Psoas muscle (tissue), 8 donors: ENCODE results near the gene ARHGAP21. TPM values are rescaled to one million over a fixed set of nuclear protein-coding genes. Genes with fewer than 3 reads are reported as not detected.

Experiments used
- ATAC-seq, 4 donors: fragments of 200-7000 bp; cut with Tn5 transposase; one replicate each; pipeline ENCODE4 v1.9.1; 2020; ENCODE audit warnings: moderate library complexity in 3 of 4, mild to moderate bottlenecking in 2 of 4
- DNase-seq, 2 donors: peaks; one replicate each; pipeline ENCODE4 v3.0.0-alpha.2; 2020
- H3K27ac ChIP-seq: fragments of 200-600 bp; one replicate; pipeline ENCODE4 v1.8.0; 2022
- H3K27me3 ChIP-seq, 3 donors: fragments of 200-600 bp in 1 of 3; one replicate each; pipeline versions ENCODE4 v1.6.1 to v1.8.0; 2013 to 2022; ENCODE audit warnings: low read length in 2 of 3, mild to moderate bottlenecking in 2 of 3, moderate library complexity in 1 of 3; ENCODE audit not compliant: insufficient read depth in 3 of 3
- H3K36me3 ChIP-seq, 2 donors: fragments of 200-600 bp in 1 of 2; one replicate each; pipeline versions ENCODE4 v1.6.1 to v1.8.0; 2013 to 2022; ENCODE audit warnings: low read depth in 1 of 2, mild to moderate bottlenecking in 1 of 2, moderate library complexity in 1 of 2; ENCODE audit not compliant: insufficient read depth in 1 of 2
- H3K4me1 ChIP-seq: fragments of 200-600 bp; one replicate; pipeline ENCODE4 v1.8.0; 2022
- H3K4me3 ChIP-seq: fragments of 200-600 bp; one replicate; pipeline ENCODE4 v1.8.0; 2022; ENCODE audit warnings: mild to moderate bottlenecking
- H3K9me3 ChIP-seq: fragments of 200-600 bp; one replicate; pipeline ENCODE4 v1.8.0; 2022
- CTCF ChIP-seq: fragments of 200-600 bp; IDR thresholded peaks from one replicate; pipeline ENCODE4 v1.8.0; 2022; ENCODE audit warnings: antibody characterized with exemption
- WGBS, 3 donors: extraction: QIAGEN DNeasy Blood & Tissue Kit; methylation state at CpG; one replicate each; pipeline versions ENCODE4 v1.1.6 to v1.1.7; 2013; 5-methylcytosine and 5-hydroxymethylcytosine counted together
- intact Hi-C, 2 donors: fragments of 100-400 bp; cut with DNase I; formaldehyde crosslinking; loops; one replicate each; pipeline versions ENCODE4 v1.11.0 to v1.14.2; 2022
- polyA plus RNA-seq, 3 donors: library from polyadenylated mRNA; stranded (reverse); fragments of 200-250 nt; gene quantifications; one replicate each; pipeline ENCODE4 v1.2.3, GENCODE V29; 2013
- total RNA-seq, 4 donors: library from RNA; stranded (reverse); fragmentation: NEBNext Ultra II Directional in 2 of 4; extraction: Animal tissue kit (Norgen Biotek cat#: 25700) in 2 of 4; gene quantifications; one replicate each; pipeline versions ENCODE4 v1.2.1 to v1.2.4, GENCODE V29; 2021 to 2023
- donor health status: healthy with polysubstance abuse.
- donor health status: DM: no; HTN: no; CAD: no; lungs with moderate emphysema.
- donor health status: Bipolar disorder and iron deficiency.
- donor health status: healthy.
- donor health status: DM: yes; HTN: yes; CAD: no.
- donor health status: DM: no; HTN: no; CAD: no.
- donor health status: DM: no; HTN: no; CAD: no.
- donor health status: DM: yes; HTN: yes; CAD: no.

ARHGAP21 gene
- total and polyA plus RNA-seq, 7 donors: 16.1 to 44.7 (median 34.2) TPM

- WGBS, 3 donors: 78 to 89% (median 84%) methylated on average over 2 of the region's 2 CpGs
- Histone ChIP-seq H3K27ac (no peak overlapping the region), H3K27me3 (no peaks in the 10 kb centered on the region), H3K36me3 (peaks cover 3 to 85% of the 10 kb centered on the region in 2 donors), H3K4me3 (no peak overlapping the region), H3K4me1 (no peaks in the 10 kb centered on the region), H3K9me3 (no peaks in the 10 kb centered on the region)
- DNase-seq (no peak), ATAC-seq (peak in 1 of 4 donors; percentile 42)
- intact Hi-C loops: no loop called here
- TF ChIP-seq CTCF: no peak
Measured at GRCh38 chr10:24603333-24603732, 120.4 kb downstream of the ARHGAP21 start.

GRCh38 chr10:24597961-24598360, 125.7 kb downstream of the ARHGAP21 start:
- peaks cover under 1 to 100% of the 10 kb centered on the region in 2 donors for H3K36me3 ChIP-seq
- intact Hi-C loops: no loop called here
- no peaks in the 10 kb centered on the region for H3K27me3 ChIP-seq
- no peaks in the 10 kb centered on the region for H3K4me1 ChIP-seq
- DNase-seq (no peak), ATAC-seq (no peak)
- H3K9me3 ChIP-seq: no peaks in the 10 kb centered on the region
- no peak overlapping the region for H3K4me3 ChIP-seq
- 96 to 97% (median 96%) methylated on average over 3 of the region's 3 CpGs for WGBS, 3 donors
- H3K27ac ChIP-seq: no peak overlapping the region
- TF ChIP-seq CTCF: no peak

- 81 to 84% (median 81%) methylated on average over 7 of the region's 7 CpGs for WGBS, 3 donors
- DNase-seq: no peak
- no peak for TF ChIP-seq CTCF
- Histone ChIP-seq H3K27ac (no peak overlapping the region), H3K36me3 (peaks cover 0 to 100% of the 10 kb centered on the region in 2 donors), H3K9me3 (no peaks in the 10 kb centered on the region), H3K27me3 (no peaks in the 10 kb centered on the region), H3K4me3 (no peak overlapping the region), H3K4me1 (no peaks in the 10 kb centered on the region)
- intact Hi-C loops: no loop called here
- ATAC-seq: no peak
Measured at GRCh38 chr10:24597426-24597825, 126.3 kb downstream of the ARHGAP21 start.

- no peaks in the 10 kb centered on the region for H3K9me3 ChIP-seq
- H3K4me3 ChIP-seq: no peak overlapping the region
- ATAC-seq (no peak), DNase-seq (no peak)
- no peak for TF ChIP-seq CTCF
- peaks cover 3% of the 10 kb centered on the region for H3K4me1 ChIP-seq
- H3K36me3 ChIP-seq: peaks cover 0 to 99% of the 10 kb centered on the region in 2 donors
- no peaks in the 10 kb centered on the region for H3K27me3 ChIP-seq
- intact Hi-C loops: no loop called here
- no peak overlapping the region for H3K27ac ChIP-seq
- 93 to 96% (median 94%) methylated on average over 11 of the region's 11 CpGs for WGBS, 3 donors
Measured at GRCh38 chr10:24596217-24596930, 127.3 kb downstream of the ARHGAP21 start.
